NCI-H2107 treated with DMSO at 0.1 percent for 48 hours (cell line): ENCODE data around the gene FAM187B.
"Not testable (repeated sequence)": the region's sequence is repeated elsewhere in the genome, so short reads cannot be mapped to it uniquely, and the experiment has no call there.

ENCODE experiments used
- DNase-seq: peaks from one replicate; lab custom pipeline; 2025; ENCODE audit not compliant: unreplicated experiment; lab: John Stamatoyannopoulos, UW

Gene FAM187B

DNA sequence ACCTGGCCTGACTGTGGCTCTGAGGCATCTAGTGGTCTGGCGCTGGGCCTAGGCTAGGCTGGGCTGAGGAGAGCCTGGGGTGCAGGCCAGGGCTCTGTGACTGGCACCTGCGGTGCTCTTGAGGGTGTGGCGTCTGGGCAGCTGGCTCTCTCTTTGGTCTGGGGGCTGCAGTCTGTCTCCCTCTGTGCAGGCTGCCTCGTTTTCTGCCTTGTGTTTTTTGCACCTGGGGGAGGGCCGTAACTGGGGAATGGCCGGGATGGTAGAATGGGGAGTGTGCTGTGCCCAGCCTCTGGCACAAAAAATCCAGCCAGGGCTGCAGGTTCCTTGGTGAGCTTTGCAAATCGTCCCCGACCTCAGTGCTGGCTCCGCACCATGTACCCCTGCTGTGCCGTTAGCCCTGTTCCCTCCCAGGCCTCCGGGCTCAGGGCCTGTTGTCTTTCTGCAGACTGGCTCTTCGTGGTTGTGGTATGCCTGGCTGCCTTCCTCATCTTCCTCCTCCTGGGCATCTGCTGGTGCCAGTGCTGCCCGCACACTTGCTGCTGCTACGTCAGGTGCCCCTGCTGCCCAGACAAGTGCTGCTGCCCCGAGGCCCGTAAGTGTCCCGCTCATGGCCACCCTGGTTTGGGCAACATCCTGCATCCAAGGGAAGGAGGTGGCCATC lies 33.7 kb upstream of the FAM187B start:
- DNase-seq: no peak

DNA sequence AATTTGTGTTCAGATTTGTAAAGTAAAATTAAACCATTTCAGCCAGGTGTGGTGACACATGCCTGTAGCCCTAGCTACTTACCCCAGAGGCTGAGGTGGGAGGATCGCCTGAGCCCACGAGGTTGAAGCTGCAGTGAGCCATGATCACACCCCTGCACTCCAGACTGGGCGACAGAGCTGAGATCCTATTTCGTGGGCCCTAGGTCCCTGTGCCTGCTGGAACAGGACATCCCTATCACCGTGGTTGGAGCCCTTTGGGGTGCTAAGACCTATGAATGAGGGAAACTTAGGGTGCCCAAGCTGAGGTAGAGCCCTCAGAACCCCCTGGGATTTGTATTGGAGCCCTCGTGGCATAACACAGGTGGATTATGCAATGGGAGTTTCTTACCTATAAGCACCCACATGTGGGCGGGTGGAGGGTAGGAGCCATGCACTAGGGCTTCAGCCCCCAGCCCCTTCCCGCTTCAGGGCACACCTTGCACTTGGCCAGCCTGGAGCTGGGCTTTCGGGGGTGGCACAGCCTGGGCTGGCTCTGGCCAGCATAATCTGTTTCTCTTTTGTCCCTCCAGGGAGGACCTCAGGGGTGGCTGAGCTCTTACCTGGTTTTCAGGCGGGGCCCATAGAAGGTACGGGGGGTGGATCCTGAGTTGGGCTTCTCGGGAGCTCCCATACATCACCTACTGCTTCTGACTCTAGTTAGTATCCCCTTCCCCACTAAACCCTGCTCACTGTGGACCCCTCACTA lies 33.0 kb upstream of the FAM187B start:
- DNase-seq: no peak

DNA sequence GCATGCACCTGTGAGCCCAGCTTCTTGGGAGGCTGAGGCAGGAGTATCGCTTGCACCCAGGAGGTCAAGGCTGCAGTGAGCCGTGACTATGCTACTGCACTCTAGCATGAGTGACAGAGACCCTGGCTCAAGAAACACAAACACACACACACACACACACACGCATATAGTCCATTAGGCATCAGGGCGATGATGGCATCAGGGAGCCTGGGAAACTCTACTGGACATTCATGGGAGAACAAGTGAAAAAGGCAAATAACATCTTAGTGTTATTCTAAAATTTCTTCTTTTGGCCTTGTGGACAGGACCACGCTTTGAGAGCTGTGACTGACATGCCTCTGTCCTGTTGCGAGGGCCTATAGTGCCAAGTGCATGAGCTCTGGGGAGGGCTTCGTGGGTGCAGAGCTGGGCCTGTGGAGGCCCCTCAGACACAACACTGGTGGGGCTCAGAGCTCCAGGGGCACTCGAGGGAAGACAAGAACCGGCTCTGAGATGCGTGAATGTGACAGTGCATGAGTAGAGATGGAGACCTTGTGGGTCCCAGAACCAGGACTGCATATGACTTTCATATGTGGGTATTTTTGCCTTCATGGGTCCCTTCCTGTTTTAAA lies 32.3 kb upstream of the FAM187B start:
- no peak for DNase-seq

DNA sequence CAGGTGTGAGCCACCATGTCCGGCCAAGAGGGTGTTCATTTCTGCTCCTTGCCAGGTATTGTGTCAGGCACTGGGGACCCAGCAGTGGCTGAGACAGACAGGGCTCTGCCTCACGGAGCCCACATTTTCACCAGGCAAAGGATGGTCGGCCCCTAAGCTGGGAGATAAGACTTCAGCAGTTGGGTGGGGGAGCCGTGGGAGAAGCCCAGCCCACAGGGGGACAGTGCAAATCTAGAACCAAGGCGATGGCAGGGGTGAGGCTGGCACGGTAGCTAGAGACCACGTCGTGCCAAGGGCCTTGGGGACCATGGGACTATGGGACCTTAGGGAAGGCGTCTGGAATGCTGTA lies 28.5 kb upstream of the FAM187B start:
- no peak for DNase-seq

DNA sequence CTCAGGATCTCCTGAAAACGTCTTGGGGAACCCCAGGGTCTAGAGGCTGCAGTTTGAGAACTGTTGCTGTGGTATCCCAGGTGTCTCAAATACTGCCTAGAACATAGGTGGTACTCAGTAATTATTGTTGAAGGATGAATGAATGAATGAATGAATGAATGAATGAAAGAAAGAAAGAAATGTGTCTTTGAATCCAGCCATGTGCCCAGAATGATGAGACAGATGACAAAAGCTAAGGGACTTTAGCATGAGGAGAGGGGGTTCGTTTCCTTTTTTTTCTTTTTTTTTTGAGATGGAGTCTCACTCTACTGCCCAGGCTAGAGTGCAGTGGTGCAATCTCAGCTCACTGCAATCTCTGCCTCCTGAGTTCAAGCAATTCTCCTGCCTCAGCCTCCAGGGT lies 28.0 kb upstream of the FAM187B start:
- DNase-seq: no peak

DNA sequence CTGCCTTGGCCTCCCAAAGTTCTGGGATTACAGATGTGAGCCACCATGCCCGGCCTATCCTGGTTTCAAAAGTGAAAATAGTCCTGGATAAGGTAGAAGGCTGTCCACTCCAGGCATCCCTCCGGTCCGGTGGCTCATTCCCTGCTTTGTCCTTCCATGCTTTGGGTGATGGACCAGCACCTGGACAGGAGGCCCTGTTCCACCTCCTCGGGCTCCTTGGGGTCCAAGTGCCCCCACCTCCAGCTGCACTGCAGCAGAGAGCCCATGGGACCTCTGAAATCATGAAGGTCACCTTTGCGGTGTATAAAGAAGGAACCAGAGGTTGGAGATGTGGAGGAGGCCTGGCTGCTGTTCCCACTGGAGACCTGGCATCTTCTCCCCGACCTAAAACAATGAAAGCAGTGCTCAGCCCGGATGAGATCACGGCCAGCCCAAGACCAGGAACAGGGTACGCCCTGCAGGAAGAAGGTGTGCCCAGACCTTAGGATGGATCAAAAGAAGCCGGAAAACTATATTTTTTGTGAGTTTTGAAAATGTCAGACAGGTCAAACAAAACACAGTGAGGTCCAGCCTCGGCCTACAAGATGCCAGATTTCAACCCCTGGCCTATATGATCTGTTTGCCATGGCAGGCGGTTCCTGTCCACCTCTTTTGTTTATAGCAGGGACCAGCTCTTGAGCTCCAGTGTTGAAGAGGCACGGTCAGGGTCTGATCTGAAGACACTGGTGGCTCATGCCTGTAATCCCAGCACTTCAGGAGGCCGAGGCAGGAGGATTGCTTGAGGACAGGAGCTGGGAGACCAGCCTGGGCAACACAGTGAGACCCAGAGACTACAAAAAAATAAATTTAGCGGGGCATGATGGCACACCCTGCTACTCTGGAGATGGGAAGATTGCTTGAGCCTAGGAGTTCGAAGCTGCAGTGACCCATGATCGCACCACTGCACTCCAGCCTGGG lies 26.1 kb upstream of the FAM187B start:
- DNase-seq: no peak

DNA sequence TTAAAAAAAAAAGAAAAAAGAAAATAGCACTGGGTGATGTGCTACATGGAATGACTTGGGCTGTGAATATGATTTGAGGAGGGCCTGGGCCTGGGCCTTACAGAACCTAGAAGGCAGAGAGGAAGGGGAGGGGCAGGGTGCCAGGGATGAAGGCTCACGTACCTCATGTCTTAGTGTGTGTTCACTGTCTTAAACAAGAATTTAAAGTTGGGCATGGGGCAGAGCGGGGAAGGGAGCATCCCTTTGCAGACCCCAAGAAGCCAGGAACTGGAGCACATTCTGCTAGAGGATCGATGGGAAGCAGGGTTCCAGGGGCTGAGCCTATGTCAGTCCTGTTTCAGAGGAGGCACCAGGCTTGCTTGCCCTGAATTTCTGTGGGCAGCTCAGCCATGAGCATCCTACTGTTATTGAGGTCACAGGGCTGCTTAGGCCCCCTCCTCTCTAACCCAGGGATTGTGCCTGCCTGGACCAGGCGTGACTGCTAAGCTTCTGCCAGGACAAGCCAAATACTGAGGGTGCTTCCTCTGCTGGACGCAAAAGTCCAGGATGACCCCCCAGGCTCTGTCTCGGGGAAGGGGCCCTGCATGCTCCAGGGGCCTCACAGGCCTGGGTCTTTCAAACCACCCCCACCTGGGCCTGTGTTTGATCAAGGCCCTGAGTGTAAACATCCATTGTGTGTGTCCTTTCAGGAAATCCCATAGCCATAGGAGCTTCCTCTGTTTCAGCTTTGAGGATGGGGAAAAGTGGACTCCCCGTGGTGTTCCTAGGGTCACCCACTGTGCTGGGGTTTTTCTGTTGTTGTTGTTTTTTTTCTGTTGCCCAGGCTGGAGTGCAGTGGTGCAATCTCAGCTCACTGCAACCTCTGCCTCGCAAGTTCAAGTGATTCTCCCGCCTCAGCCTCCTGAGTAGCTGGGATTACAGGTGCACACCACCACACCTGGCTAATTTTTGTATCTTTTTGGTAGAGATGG lies 25.1 kb upstream of the FAM187B start:
- DNase-seq: no peak

DNA sequence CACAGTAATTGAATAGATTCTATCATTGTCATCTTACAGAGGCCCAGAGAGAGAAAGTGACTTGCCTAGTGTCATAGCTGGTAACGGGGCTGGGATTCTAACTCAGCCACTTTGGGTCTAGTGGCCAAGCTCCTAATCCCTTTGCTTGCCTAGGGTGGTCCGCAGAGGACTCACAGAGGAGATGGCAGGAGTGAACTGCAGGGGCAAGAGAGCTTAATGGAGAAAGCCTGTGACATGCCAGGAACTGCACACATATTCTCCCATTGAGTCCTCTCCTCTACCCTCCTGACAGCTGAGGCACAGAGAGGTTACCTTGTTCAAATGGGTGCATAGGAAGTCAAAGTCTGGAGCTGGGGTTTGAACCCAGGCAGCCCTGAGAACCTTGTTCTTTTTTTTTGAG lies 22.9 kb upstream of the FAM187B start:
- DNase-seq: no peak

DNA sequence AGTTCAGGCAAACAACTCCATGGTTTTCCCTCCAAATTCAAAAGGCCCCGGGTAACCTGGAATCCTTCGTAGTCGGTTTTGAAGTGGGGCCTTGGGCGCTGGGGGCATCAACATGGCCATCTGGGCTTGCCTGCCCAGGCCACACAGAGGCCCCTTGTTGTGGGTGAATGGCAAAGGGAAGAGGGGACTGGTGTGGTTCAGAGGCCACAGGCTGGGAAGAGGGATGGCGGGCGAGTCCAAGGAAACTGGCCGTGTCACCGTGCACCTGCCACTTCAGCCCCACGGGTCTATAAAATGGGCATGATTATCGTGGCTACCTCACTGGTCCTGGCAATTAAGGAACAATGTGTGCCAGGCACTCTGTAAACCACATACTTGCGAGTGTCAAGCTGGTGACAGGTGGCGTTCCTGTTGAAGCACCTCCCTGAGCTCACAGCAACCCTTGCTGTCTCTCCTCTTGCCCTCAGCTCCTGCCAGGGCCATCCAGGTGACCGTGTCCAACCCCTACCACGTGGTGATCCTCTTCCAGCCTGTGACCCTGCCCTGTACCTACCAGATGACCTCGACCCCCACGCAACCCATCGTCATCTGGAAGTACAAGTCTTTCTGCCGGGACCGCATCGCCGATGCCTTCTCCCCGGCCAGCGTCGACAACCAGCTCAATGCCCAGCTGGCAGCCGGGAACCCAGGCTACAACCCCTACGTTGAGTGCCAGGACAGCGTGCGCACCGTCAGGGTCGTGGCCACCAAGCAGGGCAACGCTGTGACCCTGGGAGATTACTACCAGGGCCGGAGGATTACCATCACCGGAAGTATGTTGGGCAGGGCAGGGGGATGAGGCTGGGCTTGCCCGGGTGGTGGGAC lies 21.5 kb upstream of the FAM187B start:
- DNase-seq: no peak

DNA sequence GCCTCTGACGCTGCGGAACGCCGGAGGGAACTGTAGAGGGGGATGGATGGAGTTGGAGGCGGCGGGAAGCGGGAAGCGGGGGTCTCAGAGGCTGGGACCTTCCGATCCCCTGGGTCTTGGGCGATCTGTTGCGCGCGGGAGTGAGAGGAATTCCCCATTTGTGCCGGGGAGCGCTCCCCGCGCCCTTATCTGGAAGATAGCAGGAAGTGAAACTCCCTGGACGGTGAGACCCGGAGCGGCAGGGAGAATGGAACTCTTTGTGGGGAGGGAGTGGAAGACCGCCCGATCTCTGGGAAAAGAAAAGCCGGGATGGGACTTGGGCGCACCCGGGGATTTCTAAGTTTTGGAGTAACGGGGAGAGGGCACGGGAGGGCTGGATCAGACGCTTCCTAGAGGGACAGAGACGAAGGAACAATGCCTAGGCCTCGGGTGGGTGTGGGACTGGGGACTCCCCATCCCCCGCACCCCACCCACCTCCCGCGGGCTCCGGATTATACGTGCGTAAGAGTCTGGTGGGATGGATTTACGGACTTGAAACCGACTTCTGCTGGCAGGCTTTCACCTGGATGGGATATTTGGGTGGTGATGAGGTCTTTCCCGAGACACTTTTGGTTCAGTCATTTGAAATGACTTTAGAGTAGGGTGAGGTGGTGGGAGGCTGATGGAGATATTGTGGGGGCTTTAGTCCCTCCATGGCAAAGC lies 20.8 kb upstream of the FAM187B start:
- DNase-seq: no peak

DNA sequence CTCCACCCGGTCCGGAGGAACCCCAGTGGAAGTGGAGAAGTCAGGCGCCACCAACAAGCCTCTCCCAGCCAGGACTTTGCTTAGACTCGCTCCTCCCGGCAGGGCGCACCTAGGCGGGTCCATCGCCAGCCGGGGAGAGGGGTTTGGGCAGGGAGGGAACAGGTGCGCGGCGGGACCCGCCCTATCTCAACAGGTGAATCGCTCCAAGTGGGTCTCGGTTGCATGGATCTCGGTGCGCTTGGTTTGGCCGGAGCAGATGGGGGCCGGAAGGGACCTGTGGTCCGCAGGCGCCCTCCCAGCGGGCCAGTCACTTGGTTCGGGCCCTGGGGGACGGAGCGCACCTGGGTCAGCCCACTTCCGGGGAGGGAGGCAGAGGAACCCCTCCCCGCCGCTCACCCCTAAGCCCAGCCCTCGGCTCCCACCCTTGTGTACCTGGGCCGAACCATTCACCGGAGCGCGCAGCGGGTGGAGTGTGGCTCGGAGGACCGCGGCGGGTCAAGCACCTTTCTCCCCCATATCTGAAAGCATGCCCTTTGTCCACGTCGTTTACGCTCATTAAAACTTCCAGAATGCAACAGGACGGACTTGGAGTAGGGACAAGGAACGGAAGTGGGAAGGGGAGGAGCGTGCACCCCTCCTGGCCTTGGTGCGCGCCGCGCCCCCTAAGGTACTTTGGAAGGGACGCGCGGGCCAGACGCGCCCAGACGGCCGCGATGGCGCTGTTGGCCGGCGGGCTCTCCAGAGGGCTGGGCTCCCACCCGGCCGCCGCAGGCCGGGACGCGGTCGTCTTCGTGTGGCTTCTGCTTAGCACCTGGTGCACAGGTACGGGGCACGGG lies 20.0 kb upstream of the FAM187B start, which contains the start of gene LSR:
TSS of gene LSR (plus strand) at position 693 of the 836 bp plus-strand sequence. CDS start at position 714, 21 bp downstream.
- peak; percentile 83 for DNase-seq

DNA sequence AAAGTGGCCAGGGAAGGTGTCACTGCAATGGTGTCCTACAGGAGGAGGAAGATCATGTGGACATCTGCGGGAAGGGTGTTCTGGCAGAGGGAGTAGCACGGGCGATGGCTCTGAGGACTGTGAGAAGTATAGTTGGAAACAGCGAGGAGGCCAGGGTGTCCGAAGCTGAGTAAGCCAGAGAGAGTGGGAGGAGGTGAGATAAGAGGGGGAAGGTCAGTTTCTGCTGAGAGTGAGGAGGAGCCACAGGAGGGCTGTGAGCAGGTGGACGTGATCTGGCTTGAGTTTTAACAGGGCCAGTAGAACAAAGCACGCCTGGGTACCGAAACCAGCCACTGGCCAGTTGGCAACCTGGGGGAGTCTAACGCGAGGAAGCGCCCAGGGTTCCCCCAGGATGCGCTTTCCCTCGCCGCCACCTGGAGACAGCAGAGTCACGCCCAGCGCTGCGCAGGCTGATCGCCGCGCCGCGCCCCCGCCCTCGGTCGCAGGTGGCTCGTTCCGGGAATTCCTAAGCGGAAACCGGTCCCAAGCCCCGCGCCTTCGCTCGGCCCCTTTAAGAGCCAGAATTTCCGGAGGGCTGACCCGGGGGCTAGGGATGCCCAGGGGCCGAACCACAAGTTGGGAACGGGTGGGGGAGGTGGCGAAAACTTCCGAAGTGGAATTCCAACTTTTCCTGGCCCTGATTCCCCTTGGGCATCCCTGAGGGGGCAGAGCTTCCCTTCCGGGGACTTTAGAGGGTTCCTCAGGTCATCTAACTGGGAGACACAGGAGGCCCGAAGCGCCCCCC lies 19.2 kb upstream of the FAM187B start:
- DNase-seq: peak; percentile 55

DNA sequence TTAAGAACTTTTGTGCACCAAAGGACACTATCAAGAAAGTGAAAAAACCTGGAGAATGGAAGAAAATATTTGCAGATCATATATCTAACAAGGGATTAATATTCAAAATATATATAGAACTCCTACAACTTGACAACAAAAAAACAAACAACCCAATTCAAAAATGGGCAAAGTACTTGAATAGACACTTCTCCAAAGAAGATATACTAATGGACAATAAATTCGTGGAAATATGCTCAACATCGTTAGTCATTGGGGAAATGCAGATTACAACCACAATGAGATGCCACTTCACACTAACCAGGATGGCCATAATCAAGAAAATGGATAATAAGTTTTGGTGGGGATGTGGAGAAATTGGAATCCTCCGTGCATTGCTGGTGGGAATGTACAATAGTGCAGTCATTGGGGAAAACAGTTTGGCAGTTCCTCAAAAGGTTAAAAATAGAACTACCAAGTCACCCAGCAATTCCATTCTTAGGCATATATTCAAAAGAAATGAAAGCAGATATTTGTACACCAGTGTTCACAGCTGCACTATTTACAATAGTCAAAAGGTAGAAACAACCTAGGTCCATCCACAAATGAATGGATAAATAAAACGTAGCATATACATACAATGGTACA lies 18.0 kb upstream of the FAM187B start:
- DNase-seq: no peak

DNA sequence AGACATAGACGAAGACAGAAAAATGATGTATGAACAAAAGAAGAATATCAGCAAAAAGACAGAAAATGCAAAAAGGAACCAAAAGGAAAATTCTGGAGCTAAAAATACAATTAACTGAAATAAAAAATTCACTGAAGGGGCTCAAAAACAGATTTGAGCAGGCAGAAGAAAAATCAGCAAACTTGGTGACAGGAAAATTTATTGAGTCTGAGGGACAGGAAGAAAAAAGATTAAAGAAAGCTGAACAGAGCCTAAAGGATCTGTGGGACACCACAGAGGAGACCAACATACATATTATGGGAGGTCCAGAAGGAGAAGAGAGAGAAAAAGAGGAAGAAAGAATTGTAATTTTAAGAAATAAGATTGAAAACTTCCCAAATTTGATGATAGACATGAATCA lies 12.9 kb upstream of the FAM187B start:
- DNase-seq: no peak

DNA sequence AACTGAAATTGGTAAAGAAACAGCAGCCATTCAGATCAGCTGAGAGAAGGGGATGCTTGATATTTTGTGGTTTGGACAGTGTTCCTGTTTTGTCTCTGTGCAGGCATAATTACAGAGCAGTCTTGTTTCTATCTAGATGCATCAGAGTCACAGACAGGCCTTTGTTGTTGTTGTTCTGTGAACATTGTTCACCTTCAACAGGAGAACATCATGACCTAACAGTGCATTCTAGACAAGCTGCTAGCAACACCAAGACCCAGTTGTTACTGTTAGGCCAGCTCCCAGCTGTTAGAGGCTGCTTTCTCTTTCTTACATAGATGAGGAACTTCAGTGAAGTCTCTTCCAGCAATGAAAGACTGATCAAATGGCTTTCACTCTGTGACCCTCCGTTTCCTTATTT lies 11.8 kb upstream of the FAM187B start:
- DNase-seq: no peak

DNA sequence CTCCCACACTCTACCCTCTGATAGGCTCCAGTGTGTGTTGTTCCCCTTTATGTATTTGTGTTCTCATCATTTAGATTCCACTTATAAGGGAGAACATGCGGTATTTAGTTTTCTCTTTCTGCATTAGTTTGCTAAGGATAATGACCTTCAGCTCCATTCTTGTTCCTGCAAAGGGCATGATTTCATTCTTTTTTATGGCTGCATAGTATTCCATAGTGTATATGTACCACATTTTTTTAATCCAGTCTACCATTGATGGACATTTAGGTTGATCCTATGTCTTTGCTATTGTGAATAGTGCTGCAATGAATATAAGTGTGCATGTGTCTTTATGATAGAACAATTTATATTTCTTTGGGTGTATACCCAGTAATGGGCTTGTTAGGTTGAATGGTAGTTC lies 11.1 kb upstream of the FAM187B start:
- DNase-seq: not testable (repeated sequence)
